Effector memory CD8-positive, alpha-beta T cell (primary cell): ENCODE results near the gene EP400.
A peak's percentile ranks its signal among the peaks of the same experiment; 100 is the strongest.

Experiments
- ATAC-seq: fragments of 150-1000 bp; cut with Tn5 transposase; replicated peaks from 2 replicates; pipeline ENCODE4 v1.10.0; 2021; ENCODE audit warnings: mild to moderate bottlenecking, moderate library complexity
- DNase-seq, 3 experiments: peaks; one replicate each; pipeline ENCODE4 v3.0.0; 2021
- H3K27ac Mint-ChIP-seq, 2 donors: one replicate each; pipeline ENCODE4 v1.8.0; 2022; ENCODE audit warnings: mild to moderate bottlenecking in 2 of 2, mixed read lengths in 2 of 2, moderate library complexity in 2 of 2
- H3K27me3 Mint-ChIP-seq, 2 donors: one replicate each; pipeline ENCODE4 v1.8.0; 2022; ENCODE audit warnings: mixed read lengths in 2 of 2
- H3K36me3 Mint-ChIP-seq: one replicate; pipeline ENCODE4 v1.8.0; 2022; ENCODE audit warnings: mild to moderate bottlenecking, moderate library complexity, mixed read lengths; ENCODE audit not compliant: insufficient read depth
- H3K4me1 Mint-ChIP-seq, 2 donors: one replicate each; pipeline ENCODE4 v1.8.0; 2022; ENCODE audit warnings: low read depth in 2 of 2, mixed read lengths in 2 of 2
- H3K4me3 Mint-ChIP-seq, 2 donors: one replicate each; pipeline ENCODE4 v1.8.0; 2022; ENCODE audit warnings: mild to moderate bottlenecking in 2 of 2, mixed read lengths in 2 of 2, moderate library complexity in 2 of 2
- H3K9me3 Mint-ChIP-seq, 2 donors: one replicate each; pipeline ENCODE4 v1.8.0; 2022; ENCODE audit warnings: mixed read lengths in 2 of 2

EP400 gene

DNA sequence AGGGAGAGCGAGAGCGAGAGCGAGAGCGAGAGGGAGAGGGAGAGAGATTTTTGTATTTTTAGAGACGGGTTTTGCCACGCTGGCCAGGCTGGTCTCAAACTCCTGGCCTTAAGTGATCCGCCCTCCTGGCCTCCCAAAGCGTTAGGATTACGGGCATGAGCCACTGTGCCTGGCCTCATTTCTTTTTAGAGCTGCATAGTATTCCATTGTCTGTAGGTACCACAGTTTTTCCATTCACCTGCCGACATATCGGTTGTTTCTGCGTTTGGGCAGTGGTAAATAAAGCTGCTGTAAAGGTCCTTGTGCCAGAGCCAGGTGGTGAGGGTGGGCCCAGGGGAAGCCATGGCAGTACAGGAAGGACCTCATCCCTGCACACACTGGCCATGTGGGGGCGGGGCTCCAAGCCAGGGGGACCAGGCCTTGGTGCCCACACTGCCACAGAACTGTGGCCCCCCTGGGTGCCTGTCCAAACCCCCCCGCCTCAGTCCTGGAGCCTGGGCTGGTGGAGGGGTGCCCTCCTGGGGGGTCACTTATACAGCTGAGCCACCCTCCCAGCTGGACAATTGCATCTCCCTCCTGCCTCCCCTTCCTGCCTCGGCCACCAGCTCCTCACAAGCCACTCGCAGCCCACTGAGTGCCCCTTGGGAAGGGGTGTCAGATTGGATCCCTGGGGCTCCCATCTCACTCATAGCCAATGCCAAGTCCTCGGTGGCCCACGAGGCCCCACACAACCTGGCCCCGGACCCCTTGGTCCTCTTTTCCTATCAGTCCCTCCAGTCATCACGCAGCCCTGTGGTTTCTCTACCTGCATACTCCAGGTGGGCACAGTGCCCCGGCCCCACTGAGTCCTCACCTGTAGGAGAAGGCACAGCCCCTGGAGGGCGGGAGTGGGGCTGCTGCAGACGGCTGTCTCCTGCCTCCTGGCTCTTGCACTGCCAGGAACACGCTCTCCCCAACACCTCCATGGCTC, 22.3 kb upstream of the EP400 start:
- DNase-seq, result no peak
- Mint-ChIP-seq H3K36me3 (peaks cover 30% of the 10 kb centered on the region), H3K27me3 (no peaks in the 10 kb centered on the region), H3K27ac (peak overlapping the region in 1 of 2 donors; percentile 71), H3K9me3 (no peaks in the 10 kb centered on the region), H3K4me1 (peaks cover 15 to 26% of the 10 kb centered on the region in 2 donors), H3K4me3 (peak overlapping the region; percentile 99)
- ATAC-seq, result no peak

DNA sequence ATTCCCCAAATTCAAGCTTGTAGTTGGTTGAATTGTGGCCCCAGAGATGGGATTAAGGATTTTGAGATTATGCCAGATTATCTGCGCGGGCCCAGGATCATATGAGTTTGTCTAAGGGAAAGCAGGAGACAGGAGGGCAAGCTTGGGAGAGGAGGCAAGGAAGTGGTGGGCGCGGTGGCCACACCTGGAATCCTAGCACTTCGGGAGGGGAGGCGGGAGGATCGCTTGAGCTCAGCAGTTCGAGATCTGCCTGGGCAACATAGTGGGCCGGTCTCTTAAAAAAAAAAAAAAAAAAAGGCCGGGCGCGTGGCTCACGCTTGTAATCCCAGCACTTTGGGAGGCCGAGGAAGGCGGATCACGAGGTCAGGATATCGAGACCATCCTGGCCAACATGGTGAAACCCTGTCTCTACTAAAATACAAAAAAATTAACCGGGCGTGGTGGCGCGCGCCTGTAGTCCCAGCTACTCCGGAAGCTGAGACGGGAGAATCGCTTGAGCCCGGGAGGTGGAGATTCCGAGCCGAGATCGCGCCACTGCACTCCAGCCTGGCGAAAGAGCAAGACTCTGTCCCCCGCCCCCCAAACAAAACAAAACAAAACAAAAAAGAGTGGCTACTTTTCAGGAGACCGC, 21.5 kb upstream of the EP400 start:
- no peak for DNase-seq
- H3K36me3 Mint-ChIP-seq, result peaks cover 32% of the 10 kb centered on the region
- ATAC-seq, result peak; percentile 6
- peak overlapping the region; percentile 99 for H3K4me3 Mint-ChIP-seq
- peaks cover 19 to 30% of the 10 kb centered on the region in 2 donors for H3K4me1 Mint-ChIP-seq
- H3K9me3 Mint-ChIP-seq, result no peaks in the 10 kb centered on the region
- no peaks in the 10 kb centered on the region for H3K27me3 Mint-ChIP-seq
- H3K27ac Mint-ChIP-seq, result peak overlapping the region; percentile 71 to 97

DNA sequence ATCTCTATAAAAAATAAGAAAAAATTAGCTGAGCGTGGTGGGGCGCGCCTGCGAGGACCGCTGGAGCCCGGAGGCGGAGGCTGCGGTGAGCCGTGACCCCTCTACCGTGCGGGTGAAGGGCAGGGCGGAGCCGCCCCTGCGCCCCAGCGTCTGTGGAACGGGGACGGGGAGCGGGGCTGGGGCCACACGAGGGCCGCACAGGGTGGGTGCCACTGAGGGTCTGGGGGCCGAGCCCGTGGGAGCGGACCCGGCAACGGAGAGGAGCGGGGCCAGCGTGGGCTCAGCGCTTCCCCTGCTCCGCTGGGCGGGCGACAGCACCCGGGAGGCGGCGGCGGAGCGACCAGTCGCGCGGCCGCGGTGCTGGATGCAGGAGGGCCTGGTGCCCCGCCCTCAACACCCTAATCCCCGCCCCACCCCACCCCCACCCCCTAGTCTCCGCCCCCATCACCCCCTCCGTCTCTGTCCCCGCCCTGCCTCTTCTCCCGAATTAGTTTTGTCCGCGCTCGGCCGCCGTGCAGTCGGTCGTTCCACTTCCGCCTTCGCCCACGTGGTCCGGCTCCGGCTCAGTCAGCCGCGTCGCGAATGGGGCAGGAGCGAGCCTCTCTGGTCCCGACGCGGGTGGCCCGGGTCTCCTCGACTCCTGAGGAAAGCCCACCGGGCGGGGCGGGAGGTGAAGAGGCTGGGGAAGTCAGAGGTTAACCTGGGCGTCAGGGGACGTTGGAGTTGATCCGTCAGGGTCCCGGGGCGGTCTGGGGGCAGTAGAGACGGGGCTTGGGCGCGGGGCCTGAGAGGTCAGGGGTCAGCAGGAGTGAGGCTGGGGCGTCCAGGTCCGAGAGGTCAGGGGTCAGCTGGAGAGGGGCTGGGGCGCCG, 20.8 kb upstream of the EP400 start, which contains the start of gene PUS1:
Gene PUS1, plus strand, starts transcription at position 566 of the 870 bp plus-strand sequence. CDS start 447 bp downstream, outside the sequence.
- Mint-ChIP-seq H3K4me3 (peak within 1 kb of the TSS; percentile 99), H3K27me3 (no peaks in the 10 kb centered on the region), H3K36me3 (peaks cover 39% of the 10 kb centered on the region)

DNA sequence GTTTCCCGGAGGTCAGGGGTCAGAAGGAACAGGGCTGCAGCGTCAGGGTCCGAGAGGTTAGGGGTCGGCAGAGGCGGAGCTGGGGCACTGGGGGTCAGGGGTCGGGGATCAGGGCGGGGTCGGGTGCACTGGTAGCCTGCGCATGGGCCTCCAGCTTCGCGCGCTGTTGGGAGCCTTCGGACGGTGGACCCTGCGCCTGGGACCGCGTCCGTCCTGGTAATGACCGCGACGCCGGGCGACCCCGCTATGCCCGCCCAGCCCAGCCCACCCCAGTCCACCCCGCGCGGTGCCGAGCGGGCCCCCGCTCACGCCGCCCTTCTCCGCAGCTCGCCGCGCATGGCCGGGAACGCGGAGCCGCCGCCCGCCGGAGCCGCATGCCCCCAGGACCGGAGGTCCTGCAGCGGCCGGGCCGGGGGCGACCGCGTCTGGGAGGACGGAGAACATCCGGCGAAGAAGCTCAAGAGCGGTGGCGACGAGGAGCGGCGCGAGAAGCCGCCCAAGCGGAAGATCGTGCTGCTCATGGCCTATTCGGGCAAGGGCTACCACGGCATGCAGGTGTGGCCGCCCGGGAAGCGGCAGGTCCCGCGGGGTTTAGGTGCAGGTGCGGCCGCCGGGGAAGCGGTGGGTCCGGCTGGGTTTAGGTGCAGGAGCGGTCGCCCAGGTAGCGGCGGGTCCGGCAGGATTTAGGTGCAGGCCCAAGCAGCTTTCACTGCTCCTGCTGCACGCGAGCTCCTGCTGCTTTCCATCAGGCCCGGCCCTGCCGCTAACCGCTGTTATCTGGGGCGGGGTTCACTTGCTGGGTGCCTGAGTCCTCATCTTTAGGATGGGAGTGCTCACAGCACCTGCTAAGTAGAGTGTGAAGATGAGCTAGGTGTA, 19.9 kb upstream of the EP400 start:
- Mint-ChIP-seq H3K9me3 (no peaks in the 10 kb centered on the region), H3K4me3 (peak overlapping the region; percentile 99), H3K4me1 (peaks cover 19 to 25% of the 10 kb centered on the region in 2 donors), H3K27ac (peak overlapping the region; percentile 88 to 97), H3K36me3 (peaks cover 43% of the 10 kb centered on the region), H3K27me3 (no peaks in the 10 kb centered on the region)
- DNase-seq (peak in 1 of 3 experiments; percentile 12), ATAC-seq (no peak)

More for the DNA sequence above, 20.8 kb upstream of the EP400 start, which contains the start of gene PUS1:
- H3K4me1 Mint-ChIP-seq, result peaks cover 19 to 30% of the 10 kb centered on the region in 2 donors
- peak; percentile 88 to 90 (median 89) for DNase-seq
- H3K27ac Mint-ChIP-seq, result peak within 1 kb of the TSS; percentile 88 to 97
- no peaks in the 10 kb centered on the region for H3K9me3 Mint-ChIP-seq
- ATAC-seq, result peak; percentile 80

DNA sequence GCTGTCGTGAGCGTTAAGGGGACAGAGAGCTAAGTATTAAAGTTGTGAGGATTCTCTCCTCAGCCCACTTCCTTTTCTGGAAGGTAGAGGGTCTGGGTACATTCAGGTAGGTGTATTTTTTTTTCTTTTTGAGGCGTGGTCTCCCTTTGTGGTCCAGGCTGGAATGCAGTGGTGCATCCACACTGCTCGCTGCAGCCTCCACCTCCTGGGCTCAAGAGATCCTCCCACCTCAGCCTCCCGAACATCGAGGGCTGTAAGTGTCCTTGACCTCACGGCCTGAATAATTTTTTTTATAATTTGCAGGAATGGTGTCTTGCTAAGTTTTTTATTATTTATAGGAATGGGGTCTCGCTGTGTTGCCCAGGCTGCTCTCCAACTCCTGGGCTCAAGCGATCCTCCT, 19.2 kb upstream of the EP400 start:
- H3K27ac Mint-ChIP-seq, result peak overlapping the region; percentile 22 to 85
- H3K4me3 Mint-ChIP-seq, result peak overlapping the region; percentile 99
- H3K36me3 Mint-ChIP-seq, result peaks cover 43% of the 10 kb centered on the region
- peaks cover 19 to 24% of the 10 kb centered on the region in 2 donors for H3K4me1 Mint-ChIP-seq
- no peaks in the 10 kb centered on the region for H3K9me3 Mint-ChIP-seq
- no peaks in the 10 kb centered on the region for H3K27me3 Mint-ChIP-seq
- DNase-seq (no peak), ATAC-seq (no peak)

DNA sequence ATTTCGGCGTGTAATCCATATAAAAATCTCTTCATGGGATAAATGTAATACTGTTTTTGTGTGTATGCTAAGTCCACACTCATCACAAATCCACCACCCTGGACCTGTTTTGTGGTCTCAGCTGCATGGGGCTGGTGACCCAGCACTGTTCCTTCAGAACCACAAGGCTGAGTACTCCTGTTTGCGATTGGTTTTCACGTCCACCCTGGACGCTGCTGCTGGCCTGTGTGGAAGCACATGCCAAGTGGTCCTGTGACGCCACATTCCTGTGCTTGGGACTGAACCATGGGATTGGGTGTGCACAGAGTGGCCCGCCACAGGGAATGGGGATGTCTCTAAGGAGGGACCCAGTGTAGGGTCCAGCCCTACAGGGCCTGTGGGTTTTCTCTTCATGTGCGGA, 16.4 kb upstream of the EP400 start:
- Mint-ChIP-seq H3K4me3 (no peak overlapping the region), H3K9me3 (no peaks in the 10 kb centered on the region), H3K27me3 (no peaks in the 10 kb centered on the region), H3K4me1 (peaks cover 15 to 20% of the 10 kb centered on the region in 2 donors), H3K27ac (no peak overlapping the region), H3K36me3 (peaks cover 55% of the 10 kb centered on the region)
- no peak for DNase-seq
- no peak for ATAC-seq

DNA sequence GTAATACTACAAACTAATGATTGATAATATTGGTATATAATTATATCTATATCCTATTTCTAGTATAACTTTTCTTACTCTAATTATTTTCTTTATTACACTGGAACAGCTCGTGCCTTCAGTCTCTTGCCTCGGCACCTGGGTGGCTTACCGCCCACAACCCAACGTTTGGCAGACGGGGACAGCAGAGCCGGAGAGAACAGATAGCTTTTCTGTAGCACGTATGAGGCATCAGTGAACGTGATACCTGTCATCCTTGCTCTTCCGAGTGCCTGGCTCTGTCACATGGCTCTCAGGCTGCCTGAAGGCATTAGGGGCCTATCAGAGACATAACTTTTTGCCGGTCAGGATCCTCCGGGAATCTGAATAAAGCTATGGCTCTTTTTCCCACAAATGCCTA, 15.2 kb upstream of the EP400 start:
- peaks cover 13 to 16% of the 10 kb centered on the region in 2 donors for H3K4me1 Mint-ChIP-seq
- no peaks in the 10 kb centered on the region for H3K27me3 Mint-ChIP-seq
- H3K9me3 Mint-ChIP-seq, result no peaks in the 10 kb centered on the region
- peaks cover 55% of the 10 kb centered on the region for H3K36me3 Mint-ChIP-seq
- no peak overlapping the region for H3K4me3 Mint-ChIP-seq
- H3K27ac Mint-ChIP-seq, result no peak overlapping the region
- no peak for DNase-seq
- no peak for ATAC-seq

DNA sequence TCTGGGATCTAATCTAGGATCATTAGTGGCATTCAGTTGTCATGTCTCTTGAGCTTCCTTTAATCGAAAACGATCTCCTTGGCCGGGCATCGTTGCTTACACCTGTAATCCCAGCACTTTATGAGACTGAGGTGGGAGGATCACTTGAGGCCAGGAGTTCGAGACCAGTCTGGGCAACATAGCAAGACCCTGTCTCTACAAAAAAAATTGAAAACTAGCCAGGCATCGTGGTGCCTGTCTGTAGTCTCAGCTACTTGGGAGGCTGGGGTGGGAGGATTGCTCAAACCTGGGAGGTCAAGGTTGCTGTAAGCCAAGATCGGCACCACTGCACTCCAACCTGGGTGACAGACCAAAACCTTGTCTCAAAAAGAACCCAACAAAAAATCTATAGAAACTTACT, 11.7 kb upstream of the EP400 start:
- ATAC-seq (no peak), DNase-seq (no peak)
- no peaks in the 10 kb centered on the region for H3K27me3 Mint-ChIP-seq
- H3K4me3 Mint-ChIP-seq, result no peak overlapping the region
- no peaks in the 10 kb centered on the region for H3K4me1 Mint-ChIP-seq
- H3K27ac Mint-ChIP-seq, result no peak overlapping the region
- H3K36me3 Mint-ChIP-seq, result peaks cover 48% of the 10 kb centered on the region
- H3K9me3 Mint-ChIP-seq, result no peaks in the 10 kb centered on the region

DNA sequence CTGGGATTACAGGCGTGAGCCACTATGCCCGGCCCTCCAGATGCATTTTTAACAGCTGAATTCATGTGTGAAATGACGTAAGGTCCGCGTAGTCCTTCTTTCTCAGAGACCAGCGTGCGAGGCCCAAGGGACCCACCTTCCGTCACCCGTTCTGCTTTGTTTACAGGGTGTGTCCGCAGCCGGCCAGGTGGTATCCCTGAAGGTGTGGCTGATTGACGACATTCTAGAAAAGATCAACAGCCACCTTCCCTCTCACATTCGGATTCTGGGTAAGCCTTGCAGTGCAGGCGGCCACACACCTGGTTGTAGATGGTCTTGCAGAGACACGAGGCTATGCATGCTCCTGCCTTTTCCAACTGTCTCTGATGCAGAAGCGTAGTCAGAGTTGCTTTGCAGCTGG, 10.7 kb upstream of the EP400 start:
- no peak overlapping the region for H3K27ac Mint-ChIP-seq
- H3K4me1 Mint-ChIP-seq, result no peaks in the 10 kb centered on the region
- ATAC-seq (no peak), DNase-seq (no peak)
- no peak overlapping the region for H3K4me3 Mint-ChIP-seq
- H3K36me3 Mint-ChIP-seq, result peaks cover 48% of the 10 kb centered on the region
- no peaks in the 10 kb centered on the region for H3K9me3 Mint-ChIP-seq
- H3K27me3 Mint-ChIP-seq, result no peaks in the 10 kb centered on the region

DNA sequence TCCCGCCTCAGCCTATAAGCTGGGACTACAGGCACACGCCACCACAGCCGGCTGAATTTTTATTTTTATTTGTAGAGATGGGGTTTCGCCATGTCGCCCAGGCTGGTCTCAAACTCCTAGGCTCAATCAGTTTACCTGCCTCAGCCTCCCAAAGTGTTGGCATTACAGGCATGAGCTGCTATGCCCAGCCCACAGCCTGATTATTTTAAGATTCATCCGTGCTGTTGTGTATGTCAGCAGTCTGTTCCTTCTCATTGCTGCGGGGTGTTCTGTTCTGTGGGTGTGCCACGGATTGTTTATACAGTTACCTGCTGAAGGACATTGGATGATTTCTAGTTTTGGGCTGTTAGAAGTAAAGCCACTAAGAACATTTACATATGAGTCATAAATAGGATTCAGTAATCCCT, 9.6 kb upstream of the EP400 start:
- Mint-ChIP-seq H3K27ac (no peak overlapping the region), H3K4me1 (no peaks in the 10 kb centered on the region), H3K27me3 (no peaks in the 10 kb centered on the region), H3K36me3 (peaks cover 45% of the 10 kb centered on the region), H3K9me3 (no peaks in the 10 kb centered on the region), H3K4me3 (no peak overlapping the region)
- ATAC-seq, result no peak
- no peak for DNase-seq

DNA sequence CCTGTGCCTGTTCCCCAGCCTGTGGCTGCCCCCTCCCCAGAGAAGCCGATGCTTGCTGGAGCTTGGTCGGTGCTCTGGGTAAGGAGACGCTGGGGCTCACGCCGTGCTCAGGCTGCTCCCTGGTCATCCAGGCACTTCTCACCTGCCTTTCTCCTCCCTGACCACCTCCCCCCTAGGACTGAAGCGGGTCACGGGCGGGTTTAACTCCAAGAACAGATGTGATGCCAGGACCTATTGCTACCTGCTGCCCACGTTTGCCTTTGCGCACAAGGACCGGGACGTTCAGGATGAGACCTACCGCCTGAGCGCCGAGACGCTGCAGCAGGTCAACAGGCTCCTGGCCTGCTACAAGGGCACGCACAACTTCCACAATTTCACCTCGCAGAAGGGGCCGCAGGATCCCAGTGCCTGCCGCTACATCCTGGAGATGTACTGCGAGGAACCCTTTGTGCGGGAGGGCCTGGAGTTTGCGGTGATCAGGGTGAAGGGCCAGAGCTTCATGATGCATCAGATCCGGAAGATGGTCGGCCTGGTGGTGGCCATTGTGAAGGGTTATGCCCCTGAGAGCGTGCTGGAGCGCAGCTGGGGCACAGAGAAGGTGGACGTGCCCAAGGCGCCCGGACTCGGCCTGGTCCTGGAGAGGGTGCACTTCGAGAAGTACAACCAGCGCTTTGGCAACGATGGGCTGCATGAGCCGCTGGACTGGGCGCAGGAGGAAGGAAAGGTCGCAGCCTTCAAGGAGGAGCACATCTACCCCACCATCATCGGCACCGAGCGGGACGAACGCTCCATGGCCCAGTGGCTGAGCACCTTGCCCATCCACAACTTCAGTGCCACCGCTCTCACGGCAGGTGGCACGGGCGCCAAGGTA, 8.4 kb upstream of the EP400 start:
- H3K27ac Mint-ChIP-seq, result no peak overlapping the region
- no peaks in the 10 kb centered on the region for H3K9me3 Mint-ChIP-seq
- H3K36me3 Mint-ChIP-seq, result peaks cover 40% of the 10 kb centered on the region
- no peak for DNase-seq
- no peak for ATAC-seq
- no peaks in the 10 kb centered on the region for H3K27me3 Mint-ChIP-seq
- no peak overlapping the region for H3K4me3 Mint-ChIP-seq
- H3K4me1 Mint-ChIP-seq, result no peaks in the 10 kb centered on the region

DNA sequence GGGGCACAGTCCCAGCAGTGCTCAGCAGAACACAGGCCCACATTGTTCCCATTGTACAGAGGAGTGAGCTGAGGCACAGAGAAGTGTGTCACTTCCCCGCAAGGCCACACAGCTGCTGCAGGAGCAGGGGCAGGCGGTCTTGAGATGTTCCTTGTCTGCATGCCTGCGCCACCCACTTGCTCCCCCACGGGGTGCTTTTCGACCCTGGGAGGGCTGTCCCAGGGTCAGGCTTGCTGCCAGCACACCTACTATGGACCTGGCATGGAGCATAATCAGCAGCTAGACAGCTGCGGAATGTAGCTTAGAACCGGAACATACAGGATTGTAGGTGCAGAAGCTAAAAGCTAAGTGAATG, 7.8 kb upstream of the EP400 start:
- ATAC-seq (no peak), DNase-seq (no peak)
- Mint-ChIP-seq H3K9me3 (no peaks in the 10 kb centered on the region), H3K4me1 (no peaks in the 10 kb centered on the region), H3K36me3 (peaks cover 34% of the 10 kb centered on the region), H3K4me3 (no peak overlapping the region), H3K27ac (no peak overlapping the region), H3K27me3 (no peaks in the 10 kb centered on the region)
